ENCODE data around the gene SFT2D1. TPM values are rescaled to one million over a fixed set of nuclear protein-coding genes. Genes with fewer than 3 reads are reported as not detected.

SFT2D1 gene
- total and polyA plus RNA-seq, 7 donors = 26.0 to 92.8 (median 46.2) TPM

DNA sequence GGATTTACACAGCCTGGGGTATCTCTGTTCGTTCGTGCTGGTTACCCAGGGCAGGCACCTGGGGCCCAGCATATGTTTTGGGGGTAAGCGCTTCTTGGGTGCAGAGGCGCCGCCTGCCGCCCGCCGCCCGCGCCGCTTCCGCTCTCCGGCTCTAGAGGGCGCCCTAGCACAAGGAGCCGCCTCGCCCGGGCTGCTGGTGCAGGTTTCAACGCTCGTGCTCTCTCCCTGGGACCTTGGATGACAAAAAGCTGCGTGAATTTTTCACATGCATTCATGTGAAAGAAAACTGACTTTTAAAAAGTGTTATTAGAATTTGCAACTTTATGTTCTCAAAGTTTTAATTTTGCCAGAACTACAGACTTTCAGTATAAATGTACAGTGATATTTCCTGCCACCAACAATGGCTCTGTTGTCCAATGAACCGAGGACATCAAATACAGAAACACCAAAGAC lies 66.6 kb downstream of the SFT2D1 start:
- Histone ChIP-seq H3K27ac (no peak overlapping the region), H3K36me3 (no peaks in the 10 kb centered on the region), H3K4me3 (no peak overlapping the region), H3K27me3 (peaks cover 0 to 16% (median 0%) of the 10 kb centered on the region in 3 donors), H3K4me1 (peaks cover 3 to 16% (median 9%) of the 10 kb centered on the region in 4 donors), H3K9me3 (no peaks in the 10 kb centered on the region)
- TF ChIP-seq POLR2A (IDR thresholded peaks at IDR 0.05) = no peak
- TF ChIP-seq POLR2AphosphoS5 (IDR thresholded peaks at IDR 0.05) = no peak
- no peak for TF ChIP-seq EP300 (IDR thresholded peaks at IDR 0.05)
- TF ChIP-seq, protein P1, sequence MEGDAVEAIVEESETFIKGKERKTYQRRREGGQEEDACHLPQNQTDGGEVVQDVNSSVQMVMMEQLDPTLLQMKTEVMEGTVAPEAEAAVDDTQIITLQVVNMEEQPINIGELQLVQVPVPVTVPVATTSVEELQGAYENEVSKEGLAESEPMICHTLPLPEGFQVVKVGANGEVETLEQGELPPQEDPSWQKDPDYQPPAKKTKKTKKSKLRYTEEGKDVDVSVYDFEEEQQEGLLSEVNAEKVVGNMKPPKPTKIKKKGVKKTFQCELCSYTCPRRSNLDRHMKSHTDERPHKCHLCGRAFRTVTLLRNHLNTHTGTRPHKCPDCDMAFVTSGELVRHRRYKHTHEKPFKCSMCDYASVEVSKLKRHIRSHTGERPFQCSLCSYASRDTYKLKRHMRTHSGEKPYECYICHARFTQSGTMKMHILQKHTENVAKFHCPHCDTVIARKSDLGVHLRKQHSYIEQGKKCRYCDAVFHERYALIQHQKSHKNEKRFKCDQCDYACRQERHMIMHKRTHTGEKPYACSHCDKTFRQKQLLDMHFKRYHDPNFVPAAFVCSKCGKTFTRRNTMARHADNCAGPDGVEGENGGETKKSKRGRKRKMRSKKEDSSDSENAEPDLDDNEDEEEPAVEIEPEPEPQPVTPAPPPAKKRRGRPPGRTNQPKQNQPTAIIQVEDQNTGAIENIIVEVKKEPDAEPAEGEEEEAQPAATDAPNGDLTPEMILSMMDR (IDR thresholded peaks at IDR 0.05) = peak; percentile 81 to 99 (median 83)
- WGBS, 2 donors = 1 to 3% methylated on average over 21 of the region's 21 CpGs
- intact Hi-C loops (cut with DNase I) = loop anchor here (1.0 kb wide), 1 partner anchor 126 kb away; no protein-coding TSS in a partner anchor
- peak; percentile 78 for DNase-seq

DNA sequence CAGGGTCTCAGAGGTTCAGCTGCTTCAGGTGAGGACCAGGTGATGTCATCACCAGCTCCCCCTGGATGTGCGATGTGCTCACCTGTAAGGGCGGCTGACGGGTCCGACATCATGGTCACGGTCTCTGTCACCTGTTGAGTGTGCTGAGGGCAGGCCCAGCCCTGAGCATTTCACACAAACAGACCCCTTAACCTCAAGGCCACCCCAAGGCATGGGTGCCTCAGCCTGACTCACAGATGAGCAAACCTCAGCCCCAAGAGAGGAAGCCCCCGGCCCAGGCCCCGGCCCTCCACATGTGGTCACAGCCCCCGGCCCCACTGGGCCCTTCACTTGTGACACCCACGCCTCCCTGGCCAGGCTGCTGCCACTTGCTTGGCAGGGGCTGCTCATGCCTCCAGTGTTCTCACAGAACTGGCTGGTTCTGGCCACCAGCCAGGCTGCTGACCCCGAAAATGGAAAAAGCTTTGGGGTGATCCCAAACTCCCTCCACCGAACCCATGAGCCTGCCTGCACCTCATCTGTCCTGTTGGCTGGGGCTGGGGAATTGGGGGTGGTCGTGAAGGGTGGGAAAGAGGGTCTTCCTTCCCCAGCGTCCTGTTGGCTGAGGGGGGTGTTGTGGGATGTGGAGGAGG lies 67.5 kb downstream of the SFT2D1 start:
- intact Hi-C loops (cut with DNase I) = loop anchor here (1.0 kb wide), 1 partner anchor 126 kb away; no protein-coding TSS in a partner anchor
- peaks cover 0 to 24% (median 6%) of the 10 kb centered on the region in 3 donors for H3K27me3 ChIP-seq
- H3K4me1 ChIP-seq = peaks cover 3 to 16% (median 9%) of the 10 kb centered on the region in 4 donors
- no peak for TF ChIP-seq POLR2A (IDR thresholded peaks at IDR 0.05)
- TF ChIP-seq EP300 (IDR thresholded peaks at IDR 0.05) = no peak
- TF ChIP-seq, protein P1 (IDR thresholded peaks at IDR 0.05) = no peak
- TF ChIP-seq POLR2AphosphoS5 (IDR thresholded peaks at IDR 0.05) = no peak
- no peak overlapping the region for H3K4me3 ChIP-seq
- no peaks in the 10 kb centered on the region for H3K9me3 ChIP-seq
- H3K27ac ChIP-seq = no peak overlapping the region
- peak; percentile 58 for DNase-seq
- 71 to 75% methylated on average over 13 of the region's 13 CpGs for WGBS, 2 donors
- no peaks in the 10 kb centered on the region for H3K36me3 ChIP-seq

DNA sequence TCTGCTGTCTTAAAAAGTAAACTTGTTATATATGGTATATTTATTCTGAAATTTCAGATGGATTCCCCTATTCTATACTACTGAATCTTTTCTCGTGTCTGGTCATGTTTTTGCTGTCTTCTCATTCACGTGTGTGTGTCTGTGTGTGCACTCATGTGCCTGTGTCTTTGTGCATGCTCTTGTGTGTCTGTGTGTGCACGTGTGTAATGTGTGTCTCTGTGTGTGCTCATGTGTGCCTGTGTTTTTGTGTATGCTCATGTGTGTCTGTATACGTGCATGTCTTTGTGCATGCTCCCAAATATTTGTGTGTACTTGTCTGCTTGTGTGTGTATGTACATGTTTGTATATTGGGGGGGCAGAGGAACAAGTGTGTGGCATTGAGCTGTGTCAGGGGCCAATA lies 68.2 kb downstream of the SFT2D1 start:
- Histone ChIP-seq H3K4me1 (peaks cover 3 to 16% (median 9%) of the 10 kb centered on the region in 4 donors), H3K27me3 (peaks cover 0 to 31% (median 6%) of the 10 kb centered on the region in 3 donors), H3K36me3 (no peaks in the 10 kb centered on the region), H3K9me3 (no peaks in the 10 kb centered on the region), H3K4me3 (no peak overlapping the region), H3K27ac (no peak overlapping the region)
- no peak for DNase-seq
- no peak for TF ChIP-seq POLR2AphosphoS5 (IDR thresholded peaks at IDR 0.05)
- TF ChIP-seq POLR2A (IDR thresholded peaks at IDR 0.05) = no peak
- TF ChIP-seq, protein P1 (IDR thresholded peaks at IDR 0.05) = no peak
- TF ChIP-seq EP300 (IDR thresholded peaks at IDR 0.05) = no peak
- intact Hi-C loops (cut with DNase I) = no loop called here
- WGBS, 2 donors = 58 to 83% methylated on average over 4 of the region's 4 CpGs

DNA sequence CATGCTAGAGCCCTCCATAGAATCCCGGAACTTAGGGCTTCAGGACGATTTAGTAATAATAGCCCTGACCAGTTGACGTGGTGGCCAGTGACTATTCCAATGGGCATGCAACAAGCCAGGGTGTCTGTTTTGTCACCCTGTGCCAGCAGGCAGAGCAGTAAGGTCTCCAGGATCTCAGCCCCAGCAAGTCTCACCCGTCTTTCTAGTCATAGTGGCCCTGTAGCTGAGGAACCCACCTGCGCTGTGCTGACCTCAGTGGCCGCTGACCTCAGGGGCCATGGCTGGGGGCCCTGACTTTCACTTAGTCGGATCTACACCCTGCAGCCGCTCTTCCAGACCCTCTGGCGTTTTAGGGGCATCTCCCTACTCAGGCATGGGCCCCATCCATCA lies 71.0 kb downstream of the SFT2D1 start:
- no peak for DNase-seq
- no peaks in the 10 kb centered on the region for H3K36me3 ChIP-seq
- peaks cover 1 to 7% (median 4%) of the 10 kb centered on the region in 4 donors for H3K4me1 ChIP-seq
- no peaks in the 10 kb centered on the region for H3K9me3 ChIP-seq
- WGBS, 2 donors = 83 to 88% methylated on average over 9 of the region's 9 CpGs
- intact Hi-C loops (cut with DNase I) = no loop called here
- TF ChIP-seq, protein P1 (IDR thresholded peaks at IDR 0.05) = no peak
- TF ChIP-seq POLR2AphosphoS5 (IDR thresholded peaks at IDR 0.05) (no peak), EP300 (IDR thresholded peaks at IDR 0.05) (no peak), POLR2A (IDR thresholded peaks at IDR 0.05) (no peak)
- H3K27me3 ChIP-seq = peaks cover 0 to 43% (median 11%) of the 10 kb centered on the region in 3 donors
- no peak overlapping the region for H3K4me3 ChIP-seq
- H3K27ac ChIP-seq = no peak overlapping the region
